Thoracic aorta (tissue), 2 donors: ENCODE data around the gene SHROOM2. TPM values are rescaled to one million over a fixed set of nuclear protein-coding genes. Genes with fewer than 3 reads are reported as not detected.

Source experiments
- ATAC-seq: fragments of 150-250 bp; one replicate; pipeline ENCODE4 v1.8.0; 2017; ENCODE audit warnings: low read depth; ENCODE audit not compliant: insufficient number of reproducible peaks, low FRiP score
- DNase-seq: peaks from one replicate; pipeline ENCODE4 v3.0.0-alpha.2; 2020; ENCODE audit warnings: low spot score
- H3K27ac ChIP-seq, 2 donors: fragments of 200-600 bp; sonication (generic); 1 replicate in 1 of 2; 2 replicates in 1 of 2; pipeline ENCODE4 v1.5.1; 2016; ENCODE audit warnings: mild to moderate bottlenecking in 2 of 2, moderate library complexity in 2 of 2
- H3K27me3 ChIP-seq: fragments of 200-600 bp; sonication (generic); replicated peaks from 2 replicates; pipeline ENCODE4 v1.6.0; 2016; ENCODE audit warnings: mild to moderate bottlenecking; ENCODE audit not compliant: insufficient read depth
- H3K36me3 ChIP-seq: fragments of 200-600 bp; sonication (generic); one replicate; pipeline ENCODE4 v1.5.1; 2016
- H3K4me1 ChIP-seq, 2 donors: fragments of 200-600 bp; sonication (generic); 1 replicate in 1 of 2; 2 replicates in 1 of 2; pipeline versions ENCODE4 v1.5.1 to v1.6.0; 2016; ENCODE audit warnings: low read depth in 2 of 2, mild to moderate bottlenecking in 1 of 2; ENCODE audit not compliant: control insufficient read depth in 1 of 2
- H3K4me3 ChIP-seq: fragments of 200-600 bp; sonication (generic); 2 replicates; pipeline ENCODE4 v1.5.1; 2016; ENCODE audit warnings: mild to moderate bottlenecking
- H3K9me3 ChIP-seq: fragments of 200-600 bp; sonication (generic); 2 replicates; pipeline ENCODE4 v1.5.1; 2016
- total RNA-seq, 2 donors: library from RNA; depleted of rRNA; stranded (reverse); fragments of >200 nt; gene quantifications; one replicate each; pipeline versions ENCODE4 v1.1.0 to v1.2.3, GENCODE V29; 2016
- TF ChIP-seq, protein P1 (sequence below): fragments of 200-600 bp; sonication (generic); IDR thresholded peaks from one replicate; pipeline ENCODE4 v1.5.1; 2019; ENCODE audit warnings: antibody characterized with exemption

Gene SHROOM2
- total RNA-seq, 2 donors from 2014 or later: 2.0 TPM

DNA sequence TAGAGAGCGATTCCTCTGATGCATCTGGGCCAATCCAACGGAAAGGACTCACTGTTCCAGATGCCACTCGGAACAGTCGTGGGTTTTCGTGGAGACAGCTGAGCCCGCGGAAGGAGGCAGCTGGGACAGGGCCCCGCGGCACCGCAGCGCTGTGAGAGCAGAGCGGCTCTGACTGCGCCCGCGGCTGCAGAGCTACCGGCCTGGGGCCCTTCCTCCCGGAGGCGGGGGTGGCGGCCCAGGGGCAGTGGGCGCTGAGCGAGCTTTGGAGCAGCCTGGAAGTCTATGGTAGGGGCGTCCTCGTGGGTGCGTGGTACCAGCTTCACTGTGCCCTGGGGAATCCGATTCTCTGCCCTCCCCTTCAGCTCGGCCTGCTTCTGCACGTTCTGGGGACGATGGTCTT, 205.8 kb downstream of the SHROOM2 start:
- Histone ChIP-seq H3K9me3 (no peaks in the 10 kb centered on the region), H3K27ac (no peak overlapping the region), H3K36me3 (no peaks in the 10 kb centered on the region), H3K4me3 (no peak overlapping the region), H3K4me1 (no peaks in the 10 kb centered on the region), H3K27me3 (no peaks in the 10 kb centered on the region)
- DNase-seq (no peak), ATAC-seq (no peak)
- TF ChIP-seq, protein P1, sequence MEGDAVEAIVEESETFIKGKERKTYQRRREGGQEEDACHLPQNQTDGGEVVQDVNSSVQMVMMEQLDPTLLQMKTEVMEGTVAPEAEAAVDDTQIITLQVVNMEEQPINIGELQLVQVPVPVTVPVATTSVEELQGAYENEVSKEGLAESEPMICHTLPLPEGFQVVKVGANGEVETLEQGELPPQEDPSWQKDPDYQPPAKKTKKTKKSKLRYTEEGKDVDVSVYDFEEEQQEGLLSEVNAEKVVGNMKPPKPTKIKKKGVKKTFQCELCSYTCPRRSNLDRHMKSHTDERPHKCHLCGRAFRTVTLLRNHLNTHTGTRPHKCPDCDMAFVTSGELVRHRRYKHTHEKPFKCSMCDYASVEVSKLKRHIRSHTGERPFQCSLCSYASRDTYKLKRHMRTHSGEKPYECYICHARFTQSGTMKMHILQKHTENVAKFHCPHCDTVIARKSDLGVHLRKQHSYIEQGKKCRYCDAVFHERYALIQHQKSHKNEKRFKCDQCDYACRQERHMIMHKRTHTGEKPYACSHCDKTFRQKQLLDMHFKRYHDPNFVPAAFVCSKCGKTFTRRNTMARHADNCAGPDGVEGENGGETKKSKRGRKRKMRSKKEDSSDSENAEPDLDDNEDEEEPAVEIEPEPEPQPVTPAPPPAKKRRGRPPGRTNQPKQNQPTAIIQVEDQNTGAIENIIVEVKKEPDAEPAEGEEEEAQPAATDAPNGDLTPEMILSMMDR: no peak

DNA sequence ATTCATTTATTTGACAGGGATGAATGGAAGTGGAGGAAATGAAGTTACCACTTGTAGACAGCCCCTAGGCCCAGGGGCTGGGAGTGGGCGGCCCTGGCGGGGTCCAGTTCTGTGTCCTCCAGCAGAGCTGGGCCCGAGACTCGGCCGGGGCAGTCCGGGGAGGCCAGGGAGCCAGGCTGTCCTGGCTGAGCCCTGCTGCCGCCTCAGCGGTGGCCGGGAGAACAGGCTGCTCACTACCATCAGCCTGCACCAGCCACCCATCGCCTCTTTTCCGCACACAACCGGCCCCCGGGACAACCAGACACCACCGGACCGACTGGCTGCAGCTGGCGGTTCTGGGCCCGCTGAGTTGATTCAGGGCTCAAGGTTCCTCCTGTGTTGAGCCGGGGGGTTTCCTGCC, 206.5 kb downstream of the SHROOM2 start:
- H3K9me3 ChIP-seq: no peaks in the 10 kb centered on the region
- no peaks in the 10 kb centered on the region for H3K4me1 ChIP-seq
- H3K36me3 ChIP-seq: no peaks in the 10 kb centered on the region
- no peak for ATAC-seq
- H3K27me3 ChIP-seq: no peaks in the 10 kb centered on the region
- TF ChIP-seq, protein P1: no peak
- no peak overlapping the region for H3K27ac ChIP-seq
- no peak overlapping the region for H3K4me3 ChIP-seq
- DNase-seq: no peak

DNA sequence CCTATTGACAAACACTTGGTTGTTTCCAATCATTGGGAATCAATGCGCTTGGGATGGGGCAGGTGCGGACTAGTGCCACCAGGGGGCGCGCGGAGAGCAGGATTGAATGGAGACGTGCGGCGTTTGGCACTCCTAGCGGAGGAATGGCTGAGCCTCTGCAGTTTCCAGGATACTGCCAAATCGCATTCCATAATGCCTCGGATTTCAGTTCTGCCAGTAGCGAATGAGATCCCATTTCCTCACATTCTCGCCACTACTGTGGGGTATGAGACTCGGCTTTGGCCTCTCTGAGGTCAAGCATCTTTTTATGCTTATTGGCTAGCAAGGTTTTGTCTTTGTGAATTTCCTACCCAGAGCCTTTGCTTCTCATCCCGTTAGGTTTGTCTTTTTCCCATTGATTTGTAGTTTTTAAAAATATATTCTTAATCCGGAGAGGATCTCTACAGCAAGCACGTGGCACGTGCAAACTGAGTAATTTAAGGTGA, 209.7 kb downstream of the SHROOM2 start:
- peak; percentile 31 for DNase-seq
- Histone ChIP-seq H3K9me3 (no peaks in the 10 kb centered on the region), H3K4me3 (no peak overlapping the region), H3K27ac (no peak overlapping the region), H3K27me3 (no peaks in the 10 kb centered on the region), H3K36me3 (no peaks in the 10 kb centered on the region), H3K4me1 (no peaks in the 10 kb centered on the region)
- TF ChIP-seq, protein P1: peak; percentile 86
- ATAC-seq: peak; percentile 76

DNA sequence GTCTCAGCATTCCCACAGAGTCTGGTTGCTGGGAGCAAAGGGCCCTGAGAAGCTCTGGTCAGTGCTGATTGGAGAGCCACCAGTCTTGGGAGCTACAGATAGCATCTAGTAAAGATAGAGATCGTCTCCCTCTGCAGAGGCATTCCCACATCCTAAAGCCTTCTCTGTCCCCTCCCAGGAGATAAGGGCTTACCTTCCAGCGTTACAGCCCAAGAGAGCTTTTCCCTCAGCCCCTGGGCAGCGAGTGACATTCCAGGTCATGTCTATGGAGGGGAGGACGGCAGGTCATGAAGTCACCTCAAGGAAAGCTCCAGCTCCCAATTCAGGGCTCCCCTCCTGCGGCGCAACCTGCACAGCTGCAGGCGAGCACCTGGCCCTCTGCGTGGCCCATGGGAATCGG, 210.8 kb downstream of the SHROOM2 start:
- no peak for DNase-seq
- no peak overlapping the region for H3K27ac ChIP-seq
- no peaks in the 10 kb centered on the region for H3K4me1 ChIP-seq
- H3K27me3 ChIP-seq: no peaks in the 10 kb centered on the region
- no peak for ATAC-seq
- TF ChIP-seq, protein P1: no peak
- H3K36me3 ChIP-seq: no peaks in the 10 kb centered on the region
- no peaks in the 10 kb centered on the region for H3K9me3 ChIP-seq
- no peak overlapping the region for H3K4me3 ChIP-seq

GRCh38 chrX:9997524-9997923, 211.3 kb downstream of the SHROOM2 start:
- Histone ChIP-seq H3K27me3 (no peaks in the 10 kb centered on the region), H3K4me3 (no peak overlapping the region), H3K4me1 (no peaks in the 10 kb centered on the region), H3K9me3 (no peaks in the 10 kb centered on the region), H3K27ac (no peak overlapping the region), H3K36me3 (no peaks in the 10 kb centered on the region)
- TF ChIP-seq, protein P1: no peak
- ATAC-seq: no peak
- no peak for DNase-seq

Other genes with a start within 250 kb of the SHROOM2 start
- 1 to 10 TPM in 1 of 2 donors, not detected in 1; 2.6 TPM for gene GPR143, start 20.6 kb upstream of the SHROOM2 start, total RNA-seq
- not detected for gene CLDN34, start 180.9 kb downstream of the SHROOM2 start, total RNA-seq